ENCODE measurements around the gene AAMP. TPM values are rescaled to one million over a fixed set of nuclear protein-coding genes. Genes with fewer than 3 reads are reported as not detected.

The AAMP gene
- polyA plus RNA-seq, 6 donors from 2014 or later = 80.7 to 109 (median 96.4) TPM

DNA sequence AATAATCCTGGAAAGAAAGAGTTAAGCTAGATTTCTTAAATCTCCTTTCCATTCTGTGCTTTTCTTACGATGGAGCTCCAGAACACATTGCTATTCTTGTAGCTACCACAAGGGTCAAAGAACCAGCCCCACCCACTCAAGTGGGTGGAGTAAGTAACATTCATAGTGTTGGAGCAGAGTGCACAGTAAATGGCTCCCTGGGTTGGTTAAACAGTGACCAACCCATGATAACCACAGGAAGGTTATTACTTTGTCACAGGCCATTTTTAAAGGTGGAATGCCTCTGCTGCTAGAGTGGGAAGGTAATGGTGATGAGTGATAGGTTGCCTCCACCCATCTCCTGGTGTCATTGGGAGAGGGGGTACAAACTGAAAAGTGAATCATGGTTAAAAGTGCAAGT, 39.1 kb downstream of the AAMP start:
- Mint-ChIP-seq H3K27ac (peak overlapping the region; percentile 9 to 91 (median 48)), H3K36me3 (peaks cover 22 to 24% of the 10 kb centered on the region in 2 donors), H3K4me1 (peaks cover 24 to 47% (median 26%) of the 10 kb centered on the region in 3 donors), H3K4me3 (peak overlapping the region in 1 of 8 donors; percentile 84), H3K27me3 (no peaks in the 10 kb centered on the region), H3K9me3 (peaks cover 0 to 1% (median 0%) of the 10 kb centered on the region in 7 donors)
- ATAC-seq (ENCODE audit: low read depth in 2 of 2) = peak; percentile 70 to 75
- no peak for DNase-seq

DNA sequence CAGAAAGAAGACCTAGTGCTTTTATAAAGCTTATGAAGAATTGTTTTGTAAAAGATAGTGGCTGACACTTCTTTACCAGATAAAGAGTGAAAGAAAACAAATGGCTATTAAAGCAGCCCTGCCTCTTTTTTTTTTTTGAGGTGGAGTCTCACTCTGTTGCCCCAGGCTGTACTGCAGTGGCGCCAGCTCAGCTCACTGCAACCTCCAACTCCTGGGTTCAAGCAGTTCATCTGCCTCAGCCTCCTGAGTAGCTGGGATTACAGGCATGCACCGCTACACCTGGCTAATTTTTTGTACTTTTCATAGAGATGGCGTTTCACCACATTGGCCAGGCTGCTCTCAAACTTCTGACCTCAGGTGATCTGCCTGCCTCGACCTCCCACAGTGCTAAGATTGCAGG, 40.1 kb downstream of the AAMP start:
- ATAC-seq (ENCODE audit: low read depth in 2 of 2) (no peak), DNase-seq (no peak)
- peak overlapping the region in 1 of 6 donors; percentile 34 for H3K27ac Mint-ChIP-seq
- H3K36me3 Mint-ChIP-seq = peaks cover 24 to 30% of the 10 kb centered on the region in 2 donors
- peaks cover 33 to 55% (median 36%) of the 10 kb centered on the region in 3 donors for H3K4me1 Mint-ChIP-seq
- no peaks in the 10 kb centered on the region for H3K27me3 Mint-ChIP-seq
- H3K9me3 Mint-ChIP-seq = peaks cover 0 to 1% (median 0%) of the 10 kb centered on the region in 7 donors
- no peak overlapping the region for H3K4me3 Mint-ChIP-seq

DNA sequence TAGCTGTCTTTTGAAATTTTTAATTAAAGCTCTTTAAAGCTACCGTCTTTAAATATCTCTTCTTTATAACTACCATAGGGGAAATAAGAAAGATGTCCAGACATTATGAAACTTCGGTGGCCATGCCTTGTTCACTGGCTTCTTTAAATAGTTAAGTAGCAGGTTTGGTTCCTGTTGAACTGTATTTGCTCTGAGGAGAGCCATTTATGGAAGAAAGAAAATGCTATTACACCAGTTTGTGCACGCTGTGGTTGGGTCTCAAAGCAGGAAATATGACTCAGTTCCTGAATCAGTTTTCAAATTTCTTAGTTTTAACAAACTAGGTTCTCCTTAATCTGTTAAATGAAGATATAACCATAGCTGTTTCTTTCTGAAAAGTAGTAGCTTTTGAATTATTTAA, 40.7 kb downstream of the AAMP start:
- Mint-ChIP-seq H3K4me1 (peaks cover 39 to 61% (median 43%) of the 10 kb centered on the region in 3 donors), H3K27ac (peak overlapping the region; percentile 9 to 79 (median 62)), H3K36me3 (peaks cover 24 to 36% of the 10 kb centered on the region in 2 donors), H3K9me3 (peaks cover 0 to 1% (median 0%) of the 10 kb centered on the region in 7 donors), H3K27me3 (no peaks in the 10 kb centered on the region), H3K4me3 (peak overlapping the region in 5 of 8 donors; percentile 20 to 79 (median 40))
- no peak for DNase-seq
- ATAC-seq (ENCODE audit: low read depth in 2 of 2) = peak; percentile 73 to 78

DNA sequence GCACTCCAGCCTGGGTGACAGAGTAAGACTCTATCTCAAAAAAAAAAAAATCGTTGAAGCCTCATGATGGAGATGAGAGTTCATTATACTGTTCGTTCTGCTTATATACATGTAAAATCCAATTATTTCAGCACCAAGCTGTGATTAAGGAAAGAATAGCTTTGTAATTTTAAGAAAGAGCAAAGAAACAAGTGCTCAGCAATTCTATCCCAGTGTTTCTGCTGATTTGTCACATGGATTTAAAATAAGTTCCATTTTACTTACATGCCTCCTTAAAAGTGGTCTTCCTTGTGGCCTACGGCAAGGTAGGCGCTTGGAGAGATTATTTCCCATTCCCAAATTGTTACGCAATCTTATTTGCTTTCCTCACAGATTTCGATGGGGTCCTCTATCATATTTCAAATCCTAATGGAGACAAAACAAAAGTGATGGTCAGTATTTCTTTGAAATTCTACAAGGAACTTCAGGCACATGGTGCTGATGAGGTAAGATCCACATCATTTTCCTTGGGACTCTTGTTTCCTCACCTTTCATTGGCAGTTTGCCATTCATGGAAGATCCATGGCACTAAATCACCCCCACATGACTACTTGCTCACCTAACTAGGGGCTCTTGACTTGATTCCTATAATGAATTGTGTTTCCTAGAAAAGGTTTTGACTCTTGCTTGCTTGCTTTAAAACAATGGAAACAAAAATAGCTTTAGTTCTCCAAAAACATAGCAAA, 41.4 kb downstream of the AAMP start:
- ATAC-seq (ENCODE audit: low read depth in 2 of 2) (no peak), DNase-seq (no peak)
- Mint-ChIP-seq H3K27me3 (no peaks in the 10 kb centered on the region), H3K4me1 (peaks cover 39 to 67% (median 49%) of the 10 kb centered on the region in 3 donors), H3K4me3 (peak overlapping the region in 4 of 8 donors; percentile 12 to 79 (median 38)), H3K9me3 (peaks cover 0 to 1% (median 0%) of the 10 kb centered on the region in 7 donors), H3K27ac (peak overlapping the region in 4 of 6 donors; percentile 52 to 88 (median 74)), H3K36me3 (peaks cover 18 to 36% of the 10 kb centered on the region in 2 donors)

DNA sequence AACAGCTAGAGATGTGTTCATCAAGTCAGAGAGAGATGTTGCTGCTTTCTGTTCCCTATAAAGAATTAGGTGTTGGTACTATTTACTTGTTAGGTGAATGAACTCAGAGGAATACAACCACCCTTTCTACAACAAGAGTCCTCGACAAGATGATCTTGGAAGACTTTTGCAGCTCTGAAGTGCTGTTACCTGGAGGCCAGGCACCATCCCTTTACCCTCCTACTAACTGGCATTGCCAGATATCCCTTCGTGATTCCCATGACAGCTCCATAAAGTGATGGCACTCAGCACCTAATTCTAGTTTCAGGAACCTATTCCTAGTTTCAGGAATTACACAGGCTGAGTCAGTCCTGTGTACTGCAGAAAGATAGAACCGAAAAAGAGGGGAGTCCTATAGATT, 43.0 kb downstream of the AAMP start:
- H3K27me3 Mint-ChIP-seq = no peaks in the 10 kb centered on the region
- no peak for DNase-seq
- ATAC-seq (ENCODE audit: low read depth in 2 of 2) = no peak
- H3K9me3 Mint-ChIP-seq = no peaks in the 10 kb centered on the region
- peaks cover 47 to 83% (median 58%) of the 10 kb centered on the region in 3 donors for H3K4me1 Mint-ChIP-seq
- H3K27ac Mint-ChIP-seq = peak overlapping the region in 4 of 6 donors; percentile 30 to 72 (median 44)
- H3K36me3 Mint-ChIP-seq = peaks cover 15 to 36% of the 10 kb centered on the region in 2 donors
- peak overlapping the region in 3 of 8 donors; percentile 21 to 53 (median 51) for H3K4me3 Mint-ChIP-seq

DNA sequence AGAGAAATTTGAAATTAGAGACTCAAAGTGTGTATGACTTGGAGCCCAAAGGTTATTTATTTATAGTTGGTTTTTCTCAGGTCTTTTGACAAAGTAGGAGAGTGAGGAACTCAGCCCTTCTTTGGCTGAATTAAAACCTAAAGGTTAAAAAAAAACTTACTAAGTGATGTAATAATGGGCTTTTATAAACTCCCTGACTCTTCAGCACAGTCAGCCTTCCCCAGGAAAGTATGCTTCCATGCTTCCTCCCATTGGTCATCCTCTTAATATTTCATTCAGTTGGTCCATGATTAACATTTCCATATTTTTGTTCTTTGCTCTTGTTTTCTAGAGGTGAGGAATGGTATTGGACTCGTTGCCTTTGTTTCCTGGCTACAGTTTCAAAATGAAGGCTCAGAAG, 45.8 kb downstream of the AAMP start:
- no peaks in the 10 kb centered on the region for H3K9me3 Mint-ChIP-seq
- H3K36me3 Mint-ChIP-seq = peaks cover 5 to 27% of the 10 kb centered on the region in 2 donors
- H3K4me1 Mint-ChIP-seq = peaks cover 59 to 93% (median 70%) of the 10 kb centered on the region in 3 donors

DNA sequence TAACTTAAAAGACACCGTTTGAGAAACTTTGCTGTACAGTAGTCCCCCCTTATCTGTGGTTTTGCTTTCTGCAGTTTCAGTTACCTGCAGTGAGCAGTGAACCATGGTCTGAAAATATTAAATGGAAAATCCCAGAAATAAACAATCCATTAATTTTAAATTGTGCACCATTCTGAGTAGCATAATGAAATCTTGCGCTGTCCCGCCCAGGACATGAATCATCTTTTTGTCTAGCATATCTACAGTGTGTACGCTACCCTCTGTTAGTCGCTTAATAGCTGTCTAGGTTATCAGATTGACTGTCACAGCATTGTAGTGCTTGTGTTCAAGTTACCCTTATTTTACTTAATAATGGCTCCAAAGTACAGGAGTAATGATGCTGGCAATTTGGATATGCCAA, 46.9 kb downstream of the AAMP start:
- ATAC-seq (ENCODE audit: low read depth in 2 of 2) (no peak), DNase-seq (no peak)
- Mint-ChIP-seq H3K36me3 (peaks cover 5 to 27% of the 10 kb centered on the region in 2 donors), H3K27me3 (no peaks in the 10 kb centered on the region), H3K4me3 (peak overlapping the region; percentile 32 to 89 (median 62)), H3K9me3 (no peaks in the 10 kb centered on the region), H3K4me1 (peaks cover 57 to 91% (median 69%) of the 10 kb centered on the region in 3 donors), H3K27ac (peak overlapping the region in 5 of 6 donors; percentile 30 to 86 (median 81))

More for the DNA sequence above, 45.8 kb downstream of the AAMP start:
- no peak for DNase-seq
- Mint-ChIP-seq H3K27ac (peak overlapping the region in 5 of 6 donors; percentile 21 to 86 (median 76)), H3K4me3 (peak overlapping the region in 4 of 8 donors; percentile 2 to 68 (median 24)), H3K27me3 (no peaks in the 10 kb centered on the region)
- ATAC-seq (ENCODE audit: low read depth in 2 of 2) = no peak

DNA sequence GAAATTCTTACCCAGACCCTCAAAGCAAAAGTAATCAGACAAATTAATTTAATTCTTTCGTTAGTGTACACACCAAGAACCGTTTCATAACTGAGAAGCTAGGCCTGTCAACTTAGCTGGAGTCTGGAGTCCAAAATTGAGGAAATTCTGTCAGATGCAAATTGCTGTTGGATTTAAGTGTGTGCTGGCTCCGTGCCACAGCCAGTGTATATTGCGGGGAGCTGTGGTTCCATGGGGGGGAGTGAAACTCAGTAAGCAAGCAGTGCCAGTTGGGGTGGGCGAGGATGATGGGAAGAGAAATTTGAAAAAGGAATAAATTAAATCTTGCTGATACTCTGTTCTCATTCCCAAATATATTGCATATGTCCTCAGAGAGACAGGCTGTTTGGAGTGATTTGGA, 48.9 kb downstream of the AAMP start:
- H3K4me1 Mint-ChIP-seq = peaks cover 69 to 84% (median 70%) of the 10 kb centered on the region in 3 donors
- H3K27me3 Mint-ChIP-seq = no peaks in the 10 kb centered on the region
- no peaks in the 10 kb centered on the region for H3K9me3 Mint-ChIP-seq
- H3K4me3 Mint-ChIP-seq = peak overlapping the region; percentile 61 to 96 (median 90)
- H3K36me3 Mint-ChIP-seq = peaks cover 0 to 17% of the 10 kb centered on the region in 2 donors
- H3K27ac Mint-ChIP-seq = peak overlapping the region in 5 of 6 donors; percentile 4 to 98 (median 81)
- ATAC-seq (ENCODE audit: low read depth in 2 of 2) (no peak), DNase-seq (no peak)

DNA sequence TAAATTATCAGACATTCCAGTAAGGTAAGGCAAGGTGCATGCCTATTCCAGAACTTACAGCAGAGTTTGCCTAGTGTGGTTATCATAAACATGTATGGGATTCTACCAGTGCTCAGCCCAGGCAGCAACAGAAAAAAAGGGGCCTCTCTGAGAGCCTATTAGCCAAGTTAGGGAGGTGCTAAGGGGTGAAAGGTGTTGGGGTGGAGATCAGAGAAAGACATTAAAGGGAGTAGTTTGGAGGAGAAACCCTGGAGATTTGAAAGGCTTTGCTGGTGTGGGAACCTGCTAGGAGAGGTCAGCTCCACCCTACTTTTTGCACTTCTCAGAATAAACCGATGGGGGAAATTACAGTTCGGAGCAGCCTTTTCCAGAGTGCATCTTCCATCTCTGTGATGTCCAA, 50.0 kb downstream of the AAMP start:
- H3K4me3 Mint-ChIP-seq = peak overlapping the region; percentile 85 to 98 (median 96)

DNA sequence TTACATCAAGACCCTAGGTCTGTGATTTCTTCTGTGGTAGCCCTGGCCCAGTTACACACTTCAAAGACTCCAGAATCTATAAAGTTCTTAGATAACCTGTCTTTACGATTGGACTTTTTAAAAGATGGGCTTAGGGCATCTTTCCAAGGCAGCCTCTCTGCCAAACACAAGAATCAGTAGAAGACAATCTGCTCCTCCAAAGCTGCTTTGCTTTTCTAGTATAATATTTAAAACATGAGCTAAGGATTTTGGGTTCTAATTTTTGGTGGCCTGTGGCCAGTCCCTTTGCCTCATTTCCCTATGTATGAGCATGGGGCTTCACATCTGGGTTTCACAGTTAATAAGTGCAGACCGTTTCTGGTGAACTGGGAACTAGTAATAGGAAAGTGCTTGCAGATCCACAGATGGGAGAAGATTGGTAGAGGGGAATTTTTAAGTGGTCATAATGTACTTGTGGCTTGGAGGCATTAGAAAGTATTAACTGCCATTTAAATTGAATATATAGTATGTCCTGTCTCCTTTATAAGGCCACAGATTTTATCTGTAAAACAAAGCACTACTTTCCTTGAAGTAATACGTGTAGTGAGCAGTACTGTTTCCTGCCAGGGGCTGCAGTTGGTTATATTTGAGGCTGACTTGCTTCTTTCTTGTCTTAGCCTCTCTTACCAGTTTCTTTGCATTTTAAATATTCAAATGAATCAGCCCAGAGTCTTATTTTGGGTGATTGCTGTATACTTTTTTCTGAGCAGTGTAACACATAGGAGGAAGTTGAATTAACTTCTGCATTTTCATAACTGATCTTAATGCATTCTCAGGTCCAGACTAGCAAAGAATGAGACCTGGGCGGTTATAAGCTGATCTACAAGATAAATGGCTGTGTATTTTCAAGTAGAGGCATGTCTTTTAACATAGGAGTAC, 51.4 kb downstream of the AAMP start:
- DNase-seq (peak; percentile 71), ATAC-seq (ENCODE audit: low read depth in 2 of 2) (peak; percentile 43 to 50)
- Mint-ChIP-seq H3K27ac (peak overlapping the region; percentile 97 to 100 (median 99)), H3K36me3 (peaks cover 0 to 3% of the 10 kb centered on the region in 2 donors), H3K4me1 (peaks cover 51 to 63% (median 52%) of the 10 kb centered on the region in 3 donors), H3K9me3 (no peaks in the 10 kb centered on the region), H3K4me3 (peak overlapping the region; percentile 85 to 98 (median 96)), H3K27me3 (no peaks in the 10 kb centered on the region)

More for the DNA sequence above, 50.0 kb downstream of the AAMP start:
- Mint-ChIP-seq H3K4me1 (peaks cover 60 to 76% (median 61%) of the 10 kb centered on the region in 3 donors), H3K27me3 (no peaks in the 10 kb centered on the region), H3K36me3 (peaks cover 0 to 11% of the 10 kb centered on the region in 2 donors), H3K9me3 (no peaks in the 10 kb centered on the region), H3K27ac (peak overlapping the region in 5 of 6 donors; percentile 84 to 99 (median 99))
- DNase-seq = no peak
- ATAC-seq (ENCODE audit: low read depth in 2 of 2) = no peak

DNA sequence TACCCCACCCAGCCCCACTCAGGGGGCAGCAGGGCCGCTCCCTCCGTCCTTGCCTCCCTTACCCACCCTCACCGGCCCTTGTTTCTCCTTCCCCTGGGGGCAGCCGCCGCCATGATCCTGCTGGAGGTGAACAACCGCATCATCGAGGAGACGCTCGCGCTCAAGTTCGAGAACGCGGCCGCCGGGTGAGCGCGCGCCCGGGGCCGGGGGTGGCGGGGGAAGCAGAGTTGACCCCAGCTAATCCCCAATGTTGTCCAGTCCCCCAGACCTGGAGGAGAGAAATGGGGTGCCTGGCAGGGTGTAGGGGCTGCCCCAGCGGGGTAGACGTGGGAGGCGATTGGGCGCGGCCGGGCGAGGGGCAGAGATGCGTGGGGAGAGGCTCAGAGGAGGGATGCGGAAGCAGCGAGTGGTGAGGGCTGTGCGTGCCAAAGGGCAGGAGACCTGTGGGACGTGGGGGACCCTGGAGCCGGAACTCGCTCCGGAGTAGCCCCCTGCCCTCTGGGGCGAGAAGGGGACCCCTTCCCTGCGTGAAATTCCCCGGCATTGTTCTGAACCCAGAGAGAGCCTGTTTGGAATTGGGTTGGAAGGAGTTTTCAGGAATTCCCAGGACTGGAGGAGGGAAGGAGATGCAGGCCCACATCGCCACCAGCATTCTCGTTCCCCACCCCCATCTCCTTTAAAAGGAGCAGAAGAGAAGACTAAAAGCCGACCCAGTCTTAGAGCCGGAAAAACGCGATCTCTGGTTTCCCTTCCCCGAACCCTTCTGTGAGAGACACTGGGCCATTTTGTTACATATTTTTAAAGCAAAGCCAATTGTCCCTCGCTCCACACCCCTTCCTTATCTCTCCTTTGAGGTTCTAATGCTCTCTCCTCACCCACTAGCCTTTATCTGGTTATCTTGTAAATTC, 52.3 kb downstream of the AAMP start:
- peaks cover 0 to 3% of the 10 kb centered on the region in 2 donors for H3K36me3 Mint-ChIP-seq
- DNase-seq (peak; percentile 79), ATAC-seq (ENCODE audit: low read depth in 2 of 2) (peak; percentile 66 to 68)
- H3K4me3 Mint-ChIP-seq = peak overlapping the region; percentile 85 to 98 (median 96)
- H3K4me1 Mint-ChIP-seq = peaks cover 43 to 54% (median 45%) of the 10 kb centered on the region in 3 donors
- H3K27me3 Mint-ChIP-seq = no peaks in the 10 kb centered on the region
- no peaks in the 10 kb centered on the region for H3K9me3 Mint-ChIP-seq
- peak overlapping the region; percentile 97 to 100 (median 99) for H3K27ac Mint-ChIP-seq

DNA sequence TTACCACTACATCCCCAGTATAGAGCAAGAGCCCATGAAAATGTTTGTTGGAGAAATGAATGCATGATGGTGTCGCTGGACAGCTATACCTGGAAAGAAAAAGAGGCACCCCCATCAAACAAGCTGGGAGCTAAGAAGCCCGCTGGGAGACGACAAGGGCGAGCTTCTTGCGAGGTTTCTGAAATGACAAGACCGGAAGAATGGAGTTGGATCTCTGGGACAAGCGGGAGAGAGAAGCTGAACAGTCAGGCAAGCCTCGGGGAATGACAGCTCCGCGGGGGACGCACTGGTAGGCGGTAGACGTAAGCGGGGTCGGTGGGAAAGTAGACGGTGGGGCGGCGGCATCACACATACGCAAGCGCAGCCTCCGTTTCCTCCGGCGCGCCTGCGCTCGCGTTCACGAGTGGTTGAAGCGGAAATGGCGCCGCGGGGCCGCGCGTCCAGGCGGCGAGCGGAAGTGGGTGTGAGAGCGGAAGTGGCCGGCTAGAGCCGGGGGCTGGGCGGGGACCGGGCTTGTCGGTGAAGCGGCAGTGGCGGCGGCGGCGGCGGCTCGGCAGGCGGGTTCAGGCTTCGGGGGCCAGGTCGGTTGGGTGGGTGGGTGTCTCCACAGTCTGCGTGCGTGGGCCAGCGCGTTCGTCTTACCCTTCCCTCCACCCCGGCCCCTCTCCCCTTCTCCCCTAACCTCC, 53.1 kb downstream of the AAMP start, which contains the start of gene ARPC2:
Gene ARPC2, plus strand, starts transcription at position 516 of the 686 bp plus-strand sequence. CDS start 282 bp downstream, outside the sequence.
- DNase-seq (peak; percentile 98), ATAC-seq (ENCODE audit: low read depth in 2 of 2) (peak; percentile 71 to 74)
- no peaks in the 10 kb centered on the region for H3K27me3 Mint-ChIP-seq
- peaks cover 38 to 46% (median 41%) of the 10 kb centered on the region in 3 donors for H3K4me1 Mint-ChIP-seq
- peaks cover 0 to 3% of the 10 kb centered on the region in 2 donors for H3K36me3 Mint-ChIP-seq
- no peaks in the 10 kb centered on the region for H3K9me3 Mint-ChIP-seq
- H3K4me3 Mint-ChIP-seq = peak within 1 kb of the TSS; percentile 85 to 98 (median 96)
- H3K27ac Mint-ChIP-seq = peak within 1 kb of the TSS; percentile 97 to 100 (median 99)

Measured in naive B cell (primary cell).